Measurements from ENCODE around the gene FAM81A. TPM values are rescaled to one million over a fixed set of nuclear protein-coding genes. Genes with fewer than 3 reads are reported as not detected.

Gene FAM81A
- total RNA-seq, 1 donor from 2014 or later: 0.41 TPM

DNA sequence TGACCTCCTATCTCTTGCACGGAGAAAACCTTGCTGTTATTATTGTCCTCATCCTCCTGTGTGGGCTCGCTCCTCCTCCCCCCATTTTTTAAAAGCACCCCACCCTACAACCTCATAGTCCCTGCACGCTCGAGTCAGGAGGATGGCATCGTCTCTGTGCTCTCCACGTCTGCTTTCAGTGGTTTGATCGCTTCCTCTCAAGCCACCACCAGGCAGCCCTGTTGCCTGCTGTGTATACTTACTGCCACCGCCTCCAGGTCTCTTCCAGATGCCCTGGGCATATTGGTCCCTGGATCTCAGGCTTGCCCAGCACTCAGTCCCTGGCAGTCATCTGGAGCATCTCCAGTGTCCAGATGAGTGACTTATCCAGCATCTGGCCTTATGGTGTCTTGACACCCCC lies 131.5 kb downstream of the FAM81A start:
- DNase-seq (ENCODE audit: extremely low read depth, low read depth, low spot score): no peak

DNA sequence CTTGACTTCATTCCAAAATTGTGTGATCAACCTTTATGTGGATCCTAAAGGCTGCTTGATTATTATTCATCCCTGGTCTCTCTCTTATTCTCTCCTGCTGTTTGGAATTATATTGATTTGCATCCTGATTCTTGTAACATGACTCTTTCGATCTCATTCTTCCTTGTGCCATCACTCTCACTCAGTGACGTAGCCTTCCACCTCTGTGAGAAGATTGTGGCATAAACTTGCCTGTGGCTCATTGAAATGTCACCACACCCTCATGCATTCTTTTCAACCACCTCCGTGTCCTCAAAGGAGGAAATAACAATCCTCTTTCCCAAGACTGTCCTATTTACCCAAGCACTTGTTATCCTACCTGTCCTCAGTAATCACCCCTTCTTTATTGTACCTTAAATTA lies 132.3 kb downstream of the FAM81A start:
- no peak for DNase-seq (ENCODE audit: extremely low read depth, low read depth, low spot score)

DNA sequence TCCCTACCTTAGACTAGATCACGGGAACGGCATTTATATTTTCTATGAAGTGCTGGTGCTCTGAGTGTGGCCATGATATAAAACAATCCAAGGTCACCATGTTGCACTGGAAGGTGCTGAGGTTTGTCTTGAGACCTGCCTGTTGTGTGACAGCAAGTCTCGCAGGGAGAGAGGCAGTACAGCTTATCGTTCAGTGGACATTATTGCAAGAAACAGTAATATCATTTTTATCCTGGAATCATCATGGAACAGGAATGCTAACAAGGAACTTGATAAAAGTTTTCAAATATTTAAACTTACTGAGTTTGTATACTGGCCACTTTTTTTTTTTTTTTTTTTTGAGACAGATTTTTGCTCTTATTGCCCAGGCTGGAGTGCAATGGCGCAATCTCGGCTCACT lies 133.6 kb downstream of the FAM81A start:
- no peak for DNase-seq (ENCODE audit: extremely low read depth, low read depth, low spot score)

Other genes starting within 250 kb of the FAM81A start
- gene LDHAL6B, start 231.3 kb upstream of the FAM81A start, total RNA-seq: not detected in 2 replicates
- gene MYO1E, start 65.3 kb upstream of the FAM81A start, total RNA-seq: 108 and 137 TPM in 2 replicates
- 5.5 TPM in 1 of 2 replicates, not detected in the other for gene GCNT3, start 173.6 kb downstream of the FAM81A start, total RNA-seq
- 36.1 and 47.3 TPM in 2 replicates for gene GTF2A2, start 219.3 kb downstream of the FAM81A start, total RNA-seq

Measured in glomerular endothelial cell (primary cell).